ENCODE results near the gene NRGN.

The NRGN gene

GRCh38 chr11:124791626-124792341 lies 52.0 kb downstream of the NRGN start:
- peak in 2 of 4 experiments; percentile 8 to 9 for DNase-seq

DNA sequence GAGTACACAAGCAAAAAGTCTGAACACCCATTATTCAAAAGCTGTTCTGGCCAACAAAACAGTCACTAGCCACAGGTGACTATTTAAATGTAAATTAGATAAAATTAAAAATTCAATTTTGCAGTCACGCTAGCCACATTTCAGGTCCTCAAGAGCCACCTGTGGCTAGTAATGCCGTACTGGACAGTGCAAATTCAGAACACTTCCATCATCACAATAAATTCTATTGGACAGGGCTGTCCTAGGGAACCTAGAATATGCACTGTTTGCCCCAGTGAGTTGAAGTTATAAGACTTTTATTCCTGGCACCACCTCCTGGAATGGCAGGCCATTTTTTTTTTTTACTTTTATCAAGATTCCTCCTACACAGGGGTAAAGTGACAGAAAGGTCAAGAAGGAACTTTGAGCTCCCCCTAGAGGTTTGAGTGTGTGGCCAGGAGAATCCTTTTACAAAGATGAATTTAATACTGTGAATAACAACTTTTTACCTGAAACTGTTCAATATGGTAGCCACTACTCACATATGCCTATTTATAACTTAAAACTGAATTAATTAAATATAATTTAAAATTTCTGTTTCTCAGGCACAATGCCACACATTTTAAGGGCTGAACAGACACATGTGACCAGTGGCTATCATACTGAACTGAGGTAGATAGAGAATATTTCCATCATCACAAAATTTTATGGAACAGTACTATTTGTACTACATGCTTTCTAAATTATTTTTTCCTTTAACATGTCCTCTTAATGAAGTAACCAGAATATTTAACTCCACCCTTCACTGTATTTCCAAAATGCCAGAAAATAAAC lies 53.9 kb downstream of the NRGN start:
- peak; percentile 59 to 79 (median 68) for DNase-seq

- DNase-seq, result peak in 2 of 4 experiments; percentile 5 to 9
Observed at GRCh38 chr11:124796312-124796711, 56.6 kb downstream of the NRGN start.
